Skin of body (tissue), 2 donors: ENCODE data around the gene ADARB2. TPM values are rescaled to one million over a fixed set of nuclear protein-coding genes. Genes with fewer than 3 reads are reported as not detected.

ENCODE experiments used
- DNase-seq: peaks from one replicate; lab custom pipeline; 2025; lab: John Stamatoyannopoulos, UW
- total RNA-seq: library from RNA; depleted of rRNA; stranded (reverse); fragments of >200 nt; gene quantifications from one replicate; pipeline ENCODE4 v1.2.3, GENCODE V29; 2014

The ADARB2 gene
- total RNA-seq, 1 donor from 2014 or later, result 0.10 TPM

DNA sequence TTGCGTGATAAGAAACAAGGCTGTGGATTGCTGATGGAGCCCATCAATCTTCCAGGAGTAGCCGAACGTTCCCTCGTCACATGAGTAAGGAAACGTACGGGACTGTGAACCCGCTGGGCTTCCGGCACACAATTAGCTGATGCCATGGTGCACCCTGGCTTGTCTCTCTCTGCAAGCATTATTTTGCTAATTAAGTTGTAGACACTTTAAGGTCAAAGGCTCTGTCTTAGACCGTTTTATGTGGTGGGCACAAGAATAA, 50.9 kb downstream of the ADARB2 start:
- DNase-seq, result no peak

DNA sequence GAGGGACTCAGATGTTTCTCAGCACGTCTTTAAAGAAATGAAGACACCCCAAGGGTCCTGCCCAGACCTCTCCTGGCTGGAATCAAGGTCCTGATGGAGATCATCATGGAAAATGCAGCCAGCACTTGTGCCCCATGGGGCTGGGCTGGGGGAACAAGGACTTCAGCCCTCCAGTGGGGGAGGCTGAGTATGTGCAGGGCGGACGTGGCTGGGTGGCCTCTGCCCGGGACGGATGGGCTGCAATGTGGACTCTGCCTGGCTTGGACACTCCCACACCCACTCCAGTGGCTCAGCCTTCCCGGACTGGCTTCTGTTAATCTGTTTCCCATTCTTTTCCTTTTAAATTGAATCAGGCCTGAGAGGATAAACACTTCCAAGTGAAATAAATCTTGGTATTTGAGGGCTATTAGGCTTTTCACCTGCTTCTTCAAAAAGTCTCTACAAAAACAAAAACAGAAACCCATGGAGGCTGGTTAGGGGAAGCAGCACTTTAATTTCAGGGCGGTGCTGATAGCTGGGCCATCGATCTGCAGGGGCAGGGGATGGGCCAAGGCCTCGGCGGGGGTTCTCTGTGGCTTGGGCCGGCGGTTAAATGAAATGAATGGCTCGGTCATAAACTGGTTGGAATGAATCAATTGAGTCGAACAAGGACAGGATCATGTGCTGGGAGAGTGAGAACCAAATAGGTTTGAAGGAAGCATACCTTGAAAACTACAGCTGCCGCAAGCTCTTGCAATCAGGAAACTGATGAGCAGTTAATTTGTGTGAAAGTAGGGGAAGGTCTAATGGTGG, 51.4 kb downstream of the ADARB2 start:
- no peak for DNase-seq

DNA sequence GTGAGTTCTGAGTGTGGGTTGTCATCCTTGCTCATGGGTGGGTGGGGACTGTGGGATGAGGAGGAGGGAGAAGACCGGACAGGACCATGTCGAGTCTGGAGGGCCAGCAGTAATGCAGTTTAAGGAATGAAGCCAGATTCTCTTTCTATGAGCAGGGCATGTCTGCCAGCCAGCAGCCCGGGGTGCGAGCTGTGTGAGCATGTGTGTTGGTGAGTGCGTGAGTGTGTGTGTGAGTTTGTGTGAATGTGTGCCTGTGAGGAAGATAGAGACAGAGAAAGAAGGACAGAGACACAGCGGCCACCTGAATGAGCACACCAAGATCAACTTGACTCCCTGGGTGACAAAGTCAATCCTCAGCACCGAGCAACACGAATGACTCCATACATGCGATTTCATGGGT, 52.3 kb downstream of the ADARB2 start:
- DNase-seq, result no peak

DNA sequence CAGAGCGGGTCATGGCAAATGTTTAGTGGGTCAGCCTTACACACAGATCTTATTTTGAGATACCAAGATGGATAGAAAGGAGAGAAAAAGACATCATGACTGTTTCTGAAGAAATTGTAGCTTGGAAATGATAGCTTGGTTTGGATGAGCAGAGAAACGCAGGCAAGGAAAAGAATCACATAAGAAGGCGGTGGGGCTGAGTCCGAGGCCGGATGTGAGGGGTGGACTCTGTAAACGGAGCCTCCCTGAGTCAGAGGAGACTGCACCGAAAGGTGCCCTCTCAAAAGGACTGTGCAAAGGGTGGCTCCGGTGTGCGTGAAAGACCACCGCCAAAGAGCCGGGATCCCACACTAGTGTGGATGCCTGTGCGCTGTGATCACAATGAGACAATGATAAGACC, 53.7 kb downstream of the ADARB2 start:
- no peak for DNase-seq

DNA sequence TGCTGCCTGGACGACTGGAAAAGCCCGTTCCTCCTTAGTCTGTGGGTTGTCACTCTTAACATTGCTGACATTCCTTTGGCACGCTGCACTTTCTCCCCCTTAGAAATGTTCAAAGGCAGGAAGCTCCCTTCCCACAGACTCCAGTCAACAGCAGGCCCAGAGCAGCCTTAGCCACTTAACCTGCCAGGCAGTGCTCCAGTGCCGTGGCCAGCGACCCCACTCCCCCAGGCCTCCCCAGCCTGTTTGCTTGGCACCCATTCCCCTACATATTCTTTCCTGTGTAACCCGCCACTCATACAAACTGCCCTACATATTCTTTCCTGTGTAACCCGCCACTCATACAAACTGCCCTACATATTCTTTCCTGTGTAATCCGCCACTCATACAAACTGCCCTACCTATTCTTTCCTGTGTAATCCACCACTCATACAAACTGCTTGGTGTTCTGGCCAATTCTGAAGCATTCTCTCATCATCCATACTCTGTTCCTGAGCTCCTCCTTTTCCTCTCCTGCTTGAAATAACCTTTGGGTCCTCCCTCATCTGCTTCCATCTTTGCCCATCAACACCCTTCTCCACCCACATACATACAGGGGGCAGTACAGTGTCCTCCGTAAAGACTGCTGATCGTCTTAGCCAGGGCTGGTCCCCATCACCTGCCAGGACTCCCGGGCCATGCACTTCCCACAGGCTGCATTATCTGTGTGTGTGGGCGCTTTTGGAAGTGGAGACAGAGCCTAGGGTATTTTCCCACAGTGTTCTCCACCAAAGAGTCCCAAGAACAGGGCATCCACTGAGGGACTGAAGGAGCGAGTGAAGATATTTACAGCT, 57.3 kb downstream of the ADARB2 start:
- no peak for DNase-seq

DNA sequence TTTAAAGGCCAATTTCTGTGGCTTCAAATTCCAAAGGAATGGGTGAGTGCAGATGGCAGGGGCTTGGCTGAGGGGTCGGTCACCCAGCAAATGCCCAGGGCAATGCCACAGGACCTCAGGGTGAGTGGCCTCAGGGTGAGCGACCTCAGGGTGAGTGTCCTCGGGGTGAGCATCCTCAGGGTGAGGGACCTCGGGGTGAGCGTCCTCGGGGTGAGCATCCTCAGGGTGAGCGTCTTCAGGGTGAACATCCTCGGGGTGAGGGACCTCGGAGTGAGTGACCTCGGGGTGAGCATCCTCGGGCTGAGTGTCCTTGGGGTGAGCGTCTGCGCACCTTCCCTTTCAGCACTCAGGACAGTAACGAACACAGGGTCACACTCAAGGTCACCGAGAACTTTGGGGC, 59.2 kb downstream of the ADARB2 start:
- no peak for DNase-seq

DNA sequence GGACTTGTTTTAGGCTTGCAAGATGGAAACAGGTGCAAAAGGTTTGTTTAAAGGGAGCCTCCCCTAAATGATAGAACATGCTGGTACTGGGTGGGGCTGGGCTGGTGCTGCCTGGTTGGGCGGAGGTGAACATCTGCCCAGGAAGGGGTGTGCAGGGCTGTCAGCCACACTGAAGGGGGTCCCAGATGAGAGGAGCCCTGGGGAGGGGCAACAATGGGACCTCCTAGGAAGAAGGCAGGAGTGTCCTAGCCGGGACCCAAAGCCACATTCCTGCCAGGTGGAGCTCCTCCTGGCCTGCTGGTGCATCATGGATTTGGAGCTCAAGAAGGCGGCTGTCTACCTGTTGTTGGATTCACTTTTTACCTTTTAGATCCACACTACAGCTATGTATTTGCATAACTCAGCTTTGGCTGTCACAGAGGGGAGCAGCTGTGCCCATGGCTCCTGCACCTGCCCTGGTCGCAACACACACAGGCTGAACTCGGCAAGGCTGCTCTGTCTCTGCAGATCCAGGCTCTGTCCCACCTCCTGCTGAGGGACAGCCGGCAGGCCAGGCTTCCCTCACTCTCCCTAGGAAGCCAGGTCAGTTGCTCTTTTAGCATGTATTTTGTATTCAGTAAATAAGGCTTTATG, 59.9 kb downstream of the ADARB2 start:
- no peak for DNase-seq

DNA sequence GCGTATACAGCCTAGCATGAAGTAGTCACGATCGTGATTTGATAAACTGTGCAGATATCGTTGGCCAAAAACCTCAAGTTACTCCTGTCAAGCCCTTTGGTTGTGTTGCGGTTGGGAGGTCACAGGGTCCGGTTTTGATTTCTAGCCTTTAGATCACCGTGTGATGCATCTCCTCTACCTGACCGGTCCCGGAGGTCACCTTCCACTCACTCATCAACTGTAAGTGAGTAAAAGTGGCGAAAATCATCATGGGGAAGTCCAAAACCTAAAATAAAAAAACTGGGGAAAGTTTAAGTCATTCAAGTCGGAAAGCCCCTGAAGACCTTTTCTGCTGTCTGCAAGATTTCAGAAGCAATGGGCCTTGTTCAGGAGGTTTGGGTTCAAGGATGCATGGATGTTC, 62.8 kb downstream of the ADARB2 start:
- no peak for DNase-seq

DNA sequence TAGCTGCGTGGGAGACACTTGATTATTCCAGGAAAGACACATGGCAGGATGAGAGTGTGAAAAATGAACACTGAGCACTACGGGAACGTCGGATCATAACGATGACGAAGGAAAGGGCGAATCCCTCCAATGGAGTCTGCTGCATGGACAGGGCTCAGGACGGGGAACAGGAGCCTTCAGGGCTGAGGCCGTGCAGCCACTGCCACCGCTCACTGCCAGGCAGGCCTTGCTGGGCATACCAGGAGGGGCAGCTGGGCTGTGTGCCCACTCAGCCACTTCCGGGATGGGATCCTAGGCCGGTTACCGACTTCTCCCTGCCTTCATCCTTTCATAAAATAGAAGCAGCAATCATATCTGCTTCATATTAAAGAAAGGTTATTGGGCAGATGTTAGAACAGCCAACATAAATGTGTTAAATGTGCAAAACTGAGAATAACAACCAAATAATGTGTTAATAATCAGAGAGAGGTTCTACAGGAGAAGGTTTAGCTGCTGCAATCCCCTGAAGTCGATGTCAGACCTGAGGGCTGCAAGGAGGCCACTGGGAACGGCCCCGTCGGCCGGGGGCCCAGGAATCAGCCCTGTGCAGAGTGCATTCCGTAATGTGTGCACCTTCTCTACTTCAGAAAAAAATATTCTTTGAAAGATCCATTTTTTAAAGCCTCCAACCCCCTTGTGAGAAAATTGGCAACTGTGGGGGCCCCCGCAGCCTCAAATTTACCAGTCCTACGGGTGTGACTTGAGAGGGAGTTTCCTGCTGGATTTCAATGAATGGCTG, 63.6 kb downstream of the ADARB2 start:
- no peak for DNase-seq

DNA sequence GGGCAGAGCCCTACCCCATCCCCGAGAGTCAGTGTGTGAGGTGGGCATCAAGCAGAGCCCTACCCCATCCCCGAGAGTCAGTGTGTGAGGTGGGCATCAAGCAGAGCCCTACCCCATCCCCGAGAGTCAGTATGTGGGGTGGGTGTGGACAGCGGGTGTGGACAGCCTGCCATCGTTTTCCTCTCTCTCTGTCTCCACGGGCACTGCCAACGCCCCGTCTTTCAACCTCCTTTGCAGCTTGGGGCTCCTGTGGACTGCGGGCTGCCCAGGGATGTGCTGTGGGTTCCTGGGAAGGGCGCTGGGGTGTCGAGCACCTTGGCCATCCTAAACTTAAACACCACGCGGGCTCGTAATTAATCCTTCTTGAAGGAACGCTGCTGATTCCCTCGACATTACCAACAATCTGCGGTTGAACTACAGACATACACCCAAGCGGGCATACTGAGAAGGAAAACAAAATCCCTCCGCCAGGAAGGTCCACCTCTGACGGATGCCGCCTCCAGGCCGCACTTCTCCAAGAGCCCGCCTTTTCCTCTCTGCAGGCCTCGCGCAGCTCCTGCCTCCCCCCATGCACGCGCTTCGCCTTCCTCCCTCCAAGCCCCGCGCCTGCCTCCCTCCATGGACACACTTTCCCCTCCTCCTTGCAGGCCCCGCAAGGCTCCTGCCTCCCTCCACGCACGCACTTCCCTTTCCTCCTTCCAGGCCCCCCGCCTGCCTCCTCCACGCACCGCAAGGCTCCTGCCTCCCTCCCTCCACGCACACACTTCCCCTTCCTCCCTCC, 65.1 kb downstream of the ADARB2 start:
- no peak for DNase-seq

DNA sequence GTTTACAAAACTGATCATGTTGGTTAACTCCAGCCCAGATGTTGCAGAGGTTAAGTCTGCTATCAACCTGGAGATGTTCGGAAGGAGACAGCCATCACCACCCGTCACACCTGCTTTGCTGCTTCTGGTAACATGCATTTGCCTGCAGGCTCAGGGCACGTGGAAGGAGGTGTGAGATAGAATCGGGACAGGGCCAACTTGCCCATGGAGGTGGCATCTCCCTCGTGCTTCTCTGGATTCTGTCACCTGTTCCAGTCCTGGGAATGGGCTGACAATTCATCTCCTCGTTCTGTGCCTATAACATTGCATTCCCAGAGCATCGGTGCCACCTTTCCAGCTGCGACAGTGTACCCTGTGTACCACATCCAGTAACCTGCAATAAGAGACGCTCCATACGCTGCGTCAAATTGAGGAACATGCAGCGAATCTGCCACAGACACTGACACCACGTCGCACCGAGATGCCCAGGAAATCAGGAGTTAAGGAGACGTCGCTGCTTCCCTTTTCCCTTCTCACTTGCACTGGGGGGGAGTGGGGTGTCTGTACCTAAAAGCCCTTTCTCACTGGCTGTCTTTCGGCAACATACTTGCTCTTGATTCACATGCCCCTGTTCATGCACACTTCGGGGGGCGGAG, 65.8 kb downstream of the ADARB2 start:
- DNase-seq, result no peak

DNA sequence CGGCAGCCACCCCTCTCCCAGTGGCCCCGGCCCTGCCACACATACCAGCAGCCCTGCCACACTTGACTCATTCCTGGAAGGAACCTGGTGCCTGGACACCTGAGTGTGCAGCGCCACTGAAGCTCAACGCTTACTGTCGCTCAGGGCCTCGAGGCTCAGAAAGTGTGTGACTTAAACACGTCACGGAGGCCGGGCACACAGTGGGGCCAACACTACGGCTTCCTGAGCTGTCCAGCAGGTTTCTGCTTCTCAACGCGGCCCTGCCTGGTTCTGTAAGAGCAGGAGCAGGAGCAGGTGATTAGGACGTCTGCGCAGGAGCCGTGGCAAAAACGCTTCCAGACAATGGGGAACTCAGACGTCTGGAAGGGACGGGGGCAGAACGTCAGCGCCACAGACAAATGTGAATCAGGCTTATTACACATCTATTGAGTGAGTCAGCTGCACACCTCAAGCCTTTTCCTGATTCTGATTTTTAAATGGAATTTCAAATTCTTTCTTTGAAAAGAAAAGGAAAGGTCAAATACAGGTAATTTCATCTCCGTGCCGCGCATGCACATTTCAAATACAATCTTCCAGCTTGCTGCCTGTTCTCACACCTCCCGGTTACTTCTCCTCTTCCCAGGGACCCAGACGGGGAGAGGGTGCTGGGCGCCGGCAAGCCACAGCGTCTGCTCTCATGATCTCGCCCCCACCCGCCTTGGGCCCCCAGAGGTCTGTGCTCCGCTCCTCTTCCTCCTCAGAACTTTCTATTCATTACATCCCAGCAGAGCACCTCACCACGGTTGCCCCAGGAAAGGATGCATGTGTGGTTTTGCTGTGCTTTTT, 66.6 kb downstream of the ADARB2 start:
- DNase-seq, result no peak

DNA sequence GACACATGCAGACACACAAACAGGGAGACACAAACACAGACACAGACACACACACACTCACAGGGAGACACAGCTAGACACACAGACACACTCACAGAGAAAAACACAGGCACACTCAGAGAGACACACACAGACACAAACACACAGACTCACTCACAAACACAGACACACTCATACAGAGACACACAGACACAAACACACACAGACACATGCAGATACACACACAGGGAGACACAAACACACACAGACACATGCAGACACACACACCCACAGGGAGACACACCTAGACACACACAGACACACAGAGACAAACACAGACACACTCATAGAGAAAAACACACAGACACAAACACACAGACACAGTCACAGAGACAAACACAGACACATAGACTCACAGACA, 67.9 kb downstream of the ADARB2 start:
- no peak for DNase-seq

DNA sequence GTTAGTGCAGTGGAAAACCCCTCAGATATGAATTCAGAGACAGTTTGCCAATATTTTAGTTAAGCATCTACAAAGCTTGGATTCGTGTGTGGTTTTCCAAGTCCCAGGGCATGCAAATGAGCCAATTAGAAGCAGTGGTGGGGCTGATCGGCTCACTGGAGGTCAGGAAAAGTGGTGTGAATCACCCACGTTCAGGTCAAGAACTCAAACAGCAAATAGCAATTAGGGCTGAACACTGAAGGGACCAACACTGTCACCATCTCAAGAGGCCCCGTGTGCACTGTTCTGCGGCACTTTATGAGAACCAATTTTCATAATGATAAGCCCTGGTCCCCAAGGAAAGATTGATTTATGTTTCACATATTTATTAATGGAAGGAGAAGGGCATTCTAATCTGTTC, 68.9 kb downstream of the ADARB2 start:
- DNase-seq, result no peak

DNA sequence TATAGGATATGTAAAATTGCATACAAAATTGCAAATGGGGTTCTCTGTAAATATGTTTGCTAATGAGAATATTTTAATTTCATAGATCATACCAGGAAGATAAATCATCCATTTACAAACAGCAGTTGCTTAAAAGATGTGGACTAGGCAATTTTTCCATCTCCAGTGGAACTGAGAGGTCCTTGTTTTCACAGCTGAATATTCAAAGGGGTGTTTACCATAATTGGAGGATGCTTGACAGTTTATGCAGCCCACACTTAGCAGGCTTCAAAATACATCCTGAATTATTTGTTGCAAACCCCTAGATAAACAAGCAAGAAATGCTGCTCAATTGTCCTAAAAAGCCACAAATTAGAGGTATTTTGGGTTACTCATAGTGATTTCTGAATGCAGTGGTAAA, 69.9 kb downstream of the ADARB2 start:
- DNase-seq, result no peak

DNA sequence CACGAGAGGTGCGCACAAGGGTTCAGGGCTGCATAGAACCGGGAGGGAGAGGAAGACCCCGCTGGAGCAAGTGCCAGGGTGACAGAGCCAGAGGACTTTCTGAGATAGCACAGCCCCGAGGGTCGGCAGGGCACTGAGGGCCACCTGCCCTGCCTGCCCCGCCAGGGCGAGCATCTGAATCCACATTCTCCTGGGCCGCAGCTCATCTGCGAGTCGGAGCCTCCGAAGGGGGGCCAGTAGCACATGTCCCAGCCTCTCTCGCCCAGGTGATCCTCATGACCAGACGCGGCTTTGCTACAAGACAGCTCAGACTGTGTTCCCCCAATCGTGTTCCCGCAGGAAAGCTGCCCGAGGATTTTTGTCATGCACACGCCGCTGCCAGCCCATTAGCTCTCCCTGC, 71.2 kb downstream of the ADARB2 start:
- no peak for DNase-seq

DNA sequence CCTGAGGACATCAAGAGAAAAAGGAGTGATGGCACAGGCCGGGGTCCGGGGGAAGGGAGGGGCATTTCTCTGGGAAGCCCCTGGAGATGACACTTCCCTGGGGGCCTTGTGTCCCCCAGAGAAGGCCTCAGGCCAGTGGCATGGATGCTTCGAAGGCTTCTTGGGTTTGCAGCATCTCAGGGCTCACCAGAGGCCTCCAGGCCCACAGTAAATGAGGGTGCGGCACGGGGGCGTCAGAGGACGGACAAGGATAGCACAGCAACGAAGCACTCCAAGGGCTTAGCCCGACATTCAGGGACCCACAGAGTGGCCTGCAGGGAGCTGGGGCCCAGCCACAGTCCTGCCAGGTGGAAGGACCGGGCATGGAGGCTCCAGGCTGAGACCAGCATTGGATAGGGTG, 71.6 kb downstream of the ADARB2 start:
- no peak for DNase-seq

DNA sequence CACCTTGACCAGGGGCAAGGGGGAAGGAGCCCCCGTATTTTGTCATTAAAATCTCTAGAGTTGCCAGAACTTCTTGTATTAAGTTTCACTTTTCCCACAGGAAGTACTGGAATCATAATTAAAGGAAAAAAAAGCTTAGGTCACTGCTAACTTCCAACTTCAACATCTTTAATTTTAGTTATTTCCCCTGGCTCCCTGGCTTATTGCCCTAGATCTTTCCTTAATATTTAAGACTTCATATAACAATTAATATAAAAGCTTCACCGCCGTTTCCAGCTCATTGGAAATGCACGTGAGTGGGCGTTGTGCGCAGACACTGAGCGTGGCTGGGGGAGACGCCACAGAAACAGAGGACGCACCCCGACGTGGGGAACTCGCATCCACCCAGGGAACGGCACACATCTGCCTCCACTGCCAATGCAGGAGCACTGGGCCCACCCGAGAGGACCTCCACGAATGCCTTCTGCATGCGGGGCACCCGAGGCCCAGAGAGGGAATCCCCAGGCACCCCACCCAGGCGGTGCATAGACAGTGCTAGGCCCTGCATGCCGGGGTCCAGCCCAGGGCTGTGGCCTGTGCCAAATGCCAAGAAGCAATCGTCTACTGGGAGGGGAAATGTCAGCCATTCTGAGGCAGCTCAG, 72.2 kb downstream of the ADARB2 start:
- DNase-seq, result no peak

DNA sequence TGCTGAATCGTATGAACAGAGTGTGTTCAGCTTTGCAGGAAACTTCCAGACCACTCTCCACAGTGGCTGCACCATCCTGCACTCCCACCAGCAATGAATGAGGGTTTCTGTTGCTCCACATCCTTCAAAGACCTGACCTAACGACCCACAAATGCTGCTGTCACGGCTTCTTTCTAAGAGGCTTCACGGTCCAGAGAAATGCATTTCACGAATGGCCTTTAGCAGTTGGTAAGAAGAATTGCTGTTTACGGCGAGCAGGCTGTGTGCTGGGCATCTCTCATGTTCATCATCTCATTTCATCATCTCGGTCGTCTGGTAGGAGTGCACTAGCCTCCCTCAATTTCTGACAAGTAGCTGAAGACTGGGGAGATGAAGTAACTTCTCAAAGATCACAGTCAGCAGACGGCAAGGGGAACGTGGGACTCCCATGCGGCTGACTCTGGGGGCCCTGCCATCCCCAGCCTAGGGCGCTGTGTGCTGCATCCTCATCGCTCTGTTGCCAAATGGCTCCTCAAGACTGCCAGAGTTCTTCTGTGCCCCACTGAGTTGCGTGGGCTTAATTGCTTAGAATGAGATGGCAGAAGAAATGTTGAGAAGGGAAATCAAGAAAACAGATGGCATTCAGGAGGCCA, 72.9 kb downstream of the ADARB2 start:
- DNase-seq, result no peak
